ENCODE measurements around the gene IFT52.

GRCh38 chr20:43564455-43564854 lies 26.3 kb upstream of the IFT52 start:
- TF ChIP-seq ZNF274 (IDR thresholded peaks at IDR 0.05; ENCODE audit: low read depth, low read length): no peak
- no peak for TF ChIP-seq YY1 (IDR thresholded peaks at IDR 0.05; ENCODE audit: insufficient read depth, insufficient read length)
